MCF 10A (cell line): ENCODE data around the gene TXNRD1. TPM values are rescaled to one million over a fixed set of nuclear protein-coding genes. Genes with fewer than 3 reads are reported as not detected.

Source experiments
- BruUV-seq: library from RNA; stranded (reverse); fragments of 400-500 nt; replicated peaks from 2 replicates; lab custom pipeline; 2021; lab: Mats Ljungman, UMichigan
- CTCF ChIA-PET: fragments of 300-600 bp; sonication (Branson Sonifier 250); formaldehyde crosslinking; extraction: SDS; loops from one replicate; lab custom pipeline; 2021; ENCODE audit warnings: antibody characterized with exemption, inconsistent platforms; lab: Yijun Ruan, JAX
- POLR2A ChIA-PET: fragments of 300-600, 350-650 bp; sonication (Branson Sonifier 250); formaldehyde crosslinking; extraction: SDS; loops from one replicate; lab custom pipeline; 2020; ENCODE audit warnings: antibody characterized with exemption, inconsistent platforms; lab: Yijun Ruan, JAX
- DNase-seq: peaks from one replicate; pipeline ENCODE4 v3.0.0-alpha.2; 2018; ENCODE audit not compliant: unreplicated experiment
- H3K27ac Mint-ChIP-seq: one replicate; pipeline ENCODE4 v1.8.0; 2022; ENCODE audit warnings: mild to moderate bottlenecking, low read depth, mixed read lengths; ENCODE audit not compliant: unreplicated experiment
- H3K27me3 Mint-ChIP-seq: one replicate; pipeline ENCODE4 v1.8.0; 2022; ENCODE audit warnings: mixed read lengths; ENCODE audit not compliant: insufficient read depth, unreplicated experiment
- H3K36me3 Mint-ChIP-seq: one replicate; pipeline ENCODE4 v1.8.0; 2022; ENCODE audit warnings: mild to moderate bottlenecking, moderate library complexity, mixed read lengths; ENCODE audit not compliant: insufficient read depth, unreplicated experiment
- H3K4me1 Mint-ChIP-seq: one replicate; pipeline ENCODE4 v1.8.0; 2022; ENCODE audit warnings: mixed read lengths; ENCODE audit not compliant: insufficient read depth, unreplicated experiment
- H3K4me3 Mint-ChIP-seq: one replicate; pipeline ENCODE4 v1.8.0; 2022; ENCODE audit warnings: mild to moderate bottlenecking, moderate library complexity, mixed read lengths; ENCODE audit not compliant: unreplicated experiment
- H3K9me3 Mint-ChIP-seq: one replicate; pipeline ENCODE4 v1.8.0; 2022; ENCODE audit warnings: mixed read lengths; ENCODE audit not compliant: unreplicated experiment
- CTCF ChIP-seq: fragments of 200-600 bp; IDR thresholded peaks from one replicate; pipeline ENCODE4 v1.8.0; 2022; ENCODE audit warnings: antibody characterized with exemption, mild to moderate bottlenecking; ENCODE audit not compliant: unreplicated experiment
- intact Hi-C: fragments of 100-400 bp; cut with micrococcal nuclease; formaldehyde crosslinking; loops from 2 replicates; pipeline ENCODE4 v1.14.1; 2022
- total RNA-seq: library from RNA; stranded (reverse); gene quantifications from 2 replicates; pipeline ENCODE4 v1.2.3, GENCODE V29; 2022

Gene TXNRD1
- total RNA-seq, 1 experiment from 2014 or later = 64.0 TPM

DNA sequence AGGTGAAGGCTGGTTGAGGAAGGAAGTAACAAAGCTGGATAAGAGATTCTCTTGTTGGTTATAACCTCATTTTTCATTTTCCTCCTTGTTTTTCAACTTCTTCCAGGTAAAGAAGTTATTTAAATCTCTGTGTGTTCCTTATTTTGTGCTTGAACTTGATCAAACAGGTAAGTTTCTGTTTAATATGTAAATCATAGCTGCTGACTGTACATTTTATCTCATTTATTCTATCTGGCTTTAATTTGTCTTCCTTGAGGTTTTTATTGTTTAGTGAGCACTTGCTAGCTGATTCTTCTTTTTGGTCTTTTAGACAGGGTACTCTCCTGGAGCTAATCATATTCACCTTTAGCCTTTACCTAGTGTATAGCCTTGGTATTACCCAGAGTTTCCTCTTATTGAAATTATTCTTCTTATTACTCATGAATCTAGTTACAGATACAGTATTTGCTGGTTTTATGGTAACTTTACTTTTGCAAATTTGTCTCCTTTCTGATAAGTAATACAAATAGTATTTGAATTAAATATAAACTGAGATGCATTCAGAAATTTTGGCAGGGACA lies 42.4 kb downstream of the TXNRD1 start:
- Mint-ChIP-seq H3K27me3 (no peaks in the 10 kb centered on the region), H3K4me3 (no peak overlapping the region), H3K4me1 (peaks cover 5% of the 10 kb centered on the region), H3K27ac (no peak overlapping the region), H3K9me3 (no peaks in the 10 kb centered on the region), H3K36me3 (no peaks in the 10 kb centered on the region)
- no peak for DNase-seq
- POLR2A ChIA-PET = interaction anchor here (0.6 to 2.7 kb wide), 3 partner anchors 29 to 44 kb away, joined by 3 to 14 read pairs (median 13); no protein-coding TSS in a partner anchor
- TF ChIP-seq CTCF = no peak
- intact Hi-C loops = no loop called here
- BruUV-seq = no TSS peak
- CTCF ChIA-PET = interaction anchor here (0.6 to 1.4 kb wide), 6 partner anchors 12 to 1051 kb away, joined by 3 to 7 read pairs (median 3); no protein-coding TSS in a partner anchor

DNA sequence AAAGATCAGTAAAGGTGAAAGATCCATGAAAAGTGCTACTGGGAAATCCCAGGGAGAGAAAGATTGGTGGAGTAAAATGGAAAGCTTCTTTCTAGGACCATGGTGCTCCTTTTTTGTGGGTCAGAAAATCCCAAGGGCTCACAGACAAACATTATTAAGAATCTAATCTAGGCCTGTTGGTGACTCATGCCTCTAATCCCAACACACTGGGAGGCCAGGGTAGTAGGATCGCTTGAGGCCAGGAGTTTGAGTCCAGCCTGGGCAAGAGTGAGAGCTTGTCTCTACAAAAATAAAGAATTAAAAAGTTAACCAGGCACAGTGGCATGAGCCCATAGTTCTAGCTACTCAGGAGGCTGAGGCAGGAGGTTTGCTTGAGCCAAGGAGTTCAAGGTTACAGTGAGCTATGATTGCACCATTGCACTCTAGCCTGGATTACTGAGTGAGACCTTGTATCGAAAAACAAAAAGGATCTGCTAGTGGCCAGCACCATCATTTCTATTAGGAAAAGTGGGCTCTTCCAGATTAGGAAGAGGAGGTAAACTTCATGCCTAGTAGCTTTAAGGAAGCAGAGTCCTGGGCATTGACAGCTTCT lies 43.0 kb downstream of the TXNRD1 start:
- DNase-seq = no peak
- peaks cover 11% of the 10 kb centered on the region for H3K4me1 Mint-ChIP-seq
- ChIA-PET CTCF (interaction anchor here (0.6 to 1.4 kb wide), 5 partner anchors 13 to 678 kb away, joined by 3 to 7 read pairs (median 3); no protein-coding TSS in a partner anchor), POLR2A (interaction anchor here (0.6 to 2.7 kb wide), 4 partner anchors 18 to 45 kb away, joined by 3 to 14 read pairs (median 8); no protein-coding TSS in a partner anchor)
- H3K4me3 Mint-ChIP-seq = no peak overlapping the region
- intact Hi-C loops = no loop called here
- no peaks in the 10 kb centered on the region for H3K27me3 Mint-ChIP-seq
- H3K36me3 Mint-ChIP-seq = no peaks in the 10 kb centered on the region
- no TSS peak for BruUV-seq
- H3K27ac Mint-ChIP-seq = no peak overlapping the region
- H3K9me3 Mint-ChIP-seq = no peaks in the 10 kb centered on the region
- TF ChIP-seq CTCF = no peak

GRCh38 chr12:104263026-104263425 lies 47.4 kb downstream of the TXNRD1 start:
- no peaks in the 10 kb centered on the region for H3K36me3 Mint-ChIP-seq
- H3K4me3 Mint-ChIP-seq = no peak overlapping the region
- intact Hi-C loops = no loop called here
- ChIA-PET POLR2A (interaction anchor here (0.5 to 2.4 kb wide), 13 partner anchors 8 to 845 kb away, joined by 3 to 89 read pairs (median 6); partner anchors contain the start of genes NFYB and WASHC4), CTCF (interaction anchor here (1.1 to 1.6 kb wide), 4 partner anchors 12 to 79 kb away, joined by 4 to 10 read pairs (median 6); no protein-coding TSS in a partner anchor)
- peaks cover 18% of the 10 kb centered on the region for H3K4me1 Mint-ChIP-seq
- no peaks in the 10 kb centered on the region for H3K27me3 Mint-ChIP-seq
- H3K27ac Mint-ChIP-seq = peak overlapping the region; percentile 95
- TF ChIP-seq CTCF = no peak
- H3K9me3 Mint-ChIP-seq = no peaks in the 10 kb centered on the region
- no peak for DNase-seq
- no TSS peak for BruUV-seq
